H1 (cell line): ENCODE results near the gene PDE4D. TPM values are rescaled to one million over a fixed set of nuclear protein-coding genes. Genes with fewer than 3 reads are reported as not detected.

Experiments used
- CTCF ChIA-PET: fragments of 300-600 bp; sonication (Branson Sonifier 250); formaldehyde crosslinking; loops from one replicate; lab custom pipeline; 2021; ENCODE audit not compliant: partially characterized antibody; lab: Charles Lee
- POLR2A ChIA-PET: fragments of 300-600 bp; sonication (Branson Sonifier 250); formaldehyde crosslinking; loops from one replicate; lab custom pipeline; 2021; ENCODE audit warnings: inconsistent platforms; ENCODE audit not compliant: partially characterized antibody; lab: Charles Lee
- DNase-seq, 2 experiments: peaks; one replicate each; pipeline versions ENCODE4 v3.0.0 to v3.0.0-alpha.2; 2010 to 2022; ENCODE audit warnings: low spot score in 2 of 2, low read depth in 1 of 2, mixed read lengths in 1 of 2
- FAIRE-seq: peaks from 2 replicates; lab custom pipeline; 2011; peaks lifted over from hg19 to GRCh38; lab: Jason Lieb, UNC
- H2AFZ ChIP-seq: 2 replicates; pipeline ENCODE4 v1.8.1; 2012; ENCODE audit warnings: low read length, inconsistent platforms
- H2AK5ac ChIP-seq: 2 replicates; pipeline ENCODE4 v1.6.1; 2013; ENCODE audit warnings: low read depth, low read length
- H2BK120ac ChIP-seq: replicated peaks from 2 replicates; pipeline ENCODE3; 2013; ENCODE audit warnings: low read depth, low read length, inconsistent platforms
- H2BK12ac ChIP-seq: 2 replicates; pipeline ENCODE4 v1.6.1; 2013; ENCODE audit warnings: low read depth, low read length
- H2BK15ac ChIP-seq: 2 replicates; pipeline ENCODE4 v1.6.1; 2013; ENCODE audit warnings: low read length
- H2BK20ac ChIP-seq: 2 replicates; pipeline ENCODE4 v1.6.1; 2013; ENCODE audit warnings: low read length
- H2BK5ac ChIP-seq: 2 replicates; pipeline ENCODE4 v1.6.1; 2013; ENCODE audit warnings: low read depth, low read length
- H3K14ac ChIP-seq: 2 replicates; pipeline ENCODE4 v1.6.1; 2013; ENCODE audit warnings: inconsistent platforms; ENCODE audit not compliant: insufficient read length
- H3K18ac ChIP-seq: 2 replicates; pipeline ENCODE4 v1.6.1; 2013; ENCODE audit warnings: low read length; ENCODE audit errors: extremely low read depth
- H3K23ac ChIP-seq: 2 replicates; pipeline ENCODE4 v1.6.1; 2013; ENCODE audit warnings: inconsistent platforms; ENCODE audit not compliant: insufficient read length
- H3K23me2 ChIP-seq: 2 replicates; pipeline ENCODE4 v1.6.1; 2013; ENCODE audit warnings: low read depth, low read length
- H3K27ac ChIP-seq: 2 replicates; pipeline ENCODE4 v1.6.1; 2011; ENCODE audit warnings: low read depth, low read length, inconsistent platforms
- H3K27me3 ChIP-seq, 4 experiments: replicated peaks in 1 of 4; 1 replicate in 1 of 4; 2 replicates in 3 of 4; pipeline versions ENCODE4 v1.6.1 to v1.8.1; 2011 to 2013; ENCODE audit warnings: low read length in 3 of 4, mild to moderate bottlenecking in 3 of 4, inconsistent platforms in 2 of 4, mixed read lengths in 2 of 4, moderate library complexity in 1 of 4; ENCODE audit not compliant: control insufficient read depth in 3 of 4, insufficient read depth in 3 of 4; ENCODE audit errors: extremely low read depth in 1 of 4
- H3K36me3 ChIP-seq, 4 experiments: 2 replicates each; pipeline versions ENCODE4 v1.6.1 to v1.8.1; 2011 to 2013; ENCODE audit warnings: mild to moderate bottlenecking in 4 of 4, low read length in 3 of 4, moderate library complexity in 2 of 4, control low read depth in 1 of 4, inconsistent platforms in 1 of 4; ENCODE audit not compliant: insufficient read depth in 4 of 4, control insufficient read depth in 2 of 4
- H3K4ac ChIP-seq: replicated peaks from 2 replicates; pipeline ENCODE3; 2013; ENCODE audit warnings: low read length, low read depth, mixed read lengths, inconsistent platforms; ENCODE audit not compliant: insufficient read length
- H3K4me1 ChIP-seq, 4 experiments: replicated peaks in 1 of 4; 1 replicate in 1 of 4; 2 replicates in 3 of 4; pipeline versions ENCODE4 v1.6.1 to v1.8.1; 2011 to 2013; ENCODE audit warnings: low read length in 3 of 4, inconsistent platforms in 2 of 4, mixed read lengths in 1 of 4; ENCODE audit not compliant: insufficient read depth in 4 of 4, control insufficient read depth in 3 of 4
- H3K4me2 ChIP-seq, 2 experiments: 2 replicates each; pipeline versions ENCODE4 v1.6.1 to v1.8.1; 2011 to 2013; ENCODE audit warnings: low read depth in 2 of 2, low read length in 2 of 2, control low read depth in 1 of 2, inconsistent platforms in 1 of 2, mild to moderate bottlenecking in 1 of 2; ENCODE audit not compliant: insufficient read depth in 1 of 2
- H3K4me3 ChIP-seq, 4 experiments: fragments of 200-600, 300-600 bp in 1 of 4; sonication (generic), shearing (Covaris generic), sonication (Bioruptor Twin) in 1 of 4; 2 replicates each; pipeline versions ENCODE4 v1.5.1 to v1.8.1; 2011 to 2016; ENCODE audit warnings: low read length in 4 of 4, low read depth in 3 of 4, control low read depth in 2 of 4, inconsistent platforms in 2 of 4, mild to moderate bottlenecking in 2 of 4, mixed read lengths in 1 of 4, moderate library complexity in 1 of 4; ENCODE audit not compliant: insufficient read depth in 2 of 4; ENCODE audit errors: extremely low read depth in 1 of 4
- H3K56ac ChIP-seq: replicated peaks from 2 replicates; pipeline ENCODE3; 2013; ENCODE audit warnings: low read depth, mild to moderate bottlenecking, mixed read lengths, low read length, inconsistent platforms; ENCODE audit not compliant: insufficient read length
- H3K79me1 ChIP-seq: 2 replicates; pipeline ENCODE4 v1.6.1; 2013; ENCODE audit warnings: low read depth, low read length, control low read depth
- H3K79me2 ChIP-seq, 2 experiments: 2 replicates each; pipeline versions ENCODE4 v1.6.1 to v1.8.1; 2012 to 2013; ENCODE audit warnings: low read length in 2 of 2, mild to moderate bottlenecking in 2 of 2, inconsistent platforms in 1 of 2; ENCODE audit not compliant: insufficient read depth in 2 of 2, control insufficient read depth in 1 of 2
- H3K9ac ChIP-seq, 4 experiments: replicated peaks in 1 of 4; 1 replicate in 1 of 4; 2 replicates in 3 of 4; pipeline versions ENCODE4 v1.6.1 to v1.8.1; 2011 to 2013; ENCODE audit warnings: low read depth in 3 of 4, low read length in 3 of 4, control low read depth in 2 of 4, mild to moderate bottlenecking in 2 of 4, moderate library complexity in 2 of 4, inconsistent platforms in 1 of 4; ENCODE audit errors: extremely low read depth in 1 of 4
- H3K9me3 ChIP-seq, 2 experiments: 2 replicates each; pipeline versions ENCODE4 v1.6.1 to v1.8.1; 2012 to 2013; ENCODE audit warnings: mild to moderate bottlenecking in 2 of 2, moderate library complexity in 2 of 2, control low read depth in 1 of 2, inconsistent platforms in 1 of 2, low read depth in 1 of 2, low read length in 1 of 2, mixed read lengths in 1 of 2; ENCODE audit not compliant: insufficient read depth in 2 of 2
- H4K20me1 ChIP-seq, 2 experiments: replicated peaks in 1 of 2; 2 replicates each; pipeline versions ENCODE3 to v1.8.1; 2011 to 2013; ENCODE audit warnings: inconsistent platforms in 2 of 2, low read length in 2 of 2, mild to moderate bottlenecking in 1 of 2; ENCODE audit not compliant: insufficient read depth in 2 of 2, control insufficient read depth in 1 of 2
- H4K5ac ChIP-seq: 2 replicates; pipeline ENCODE4 v1.6.1; 2013; ENCODE audit warnings: low read length, low read depth, mixed read lengths, inconsistent platforms; ENCODE audit not compliant: insufficient read length
- H4K8ac ChIP-seq: 2 replicates; pipeline ENCODE4 v1.8.0; 2013; ENCODE audit warnings: mild to moderate bottlenecking, moderate library complexity, low read length, inconsistent platforms; ENCODE audit not compliant: insufficient read depth; ENCODE audit errors: extremely low read depth
- H4K91ac ChIP-seq: replicated peaks from 2 replicates; pipeline ENCODE3; 2013; ENCODE audit warnings: low read length, mixed read lengths, inconsistent platforms; ENCODE audit not compliant: insufficient read length
- BACH1 ChIP-seq: IDR thresholded peaks from 2 replicates; pipeline ENCODE4 v1.6.1; 2012; ENCODE audit warnings: low read length, improper control_type of control experiment
- E2F6 ChIP-seq: IDR thresholded peaks from 2 replicates; pipeline ENCODE4 v1.6.1; 2012; ENCODE audit warnings: inconsistent platforms
- FOSL1 ChIP-seq: IDR thresholded peaks from 2 replicates; pipeline ENCODE4 v1.6.1; 2011; ENCODE audit warnings: mild to moderate bottlenecking, low read depth, low read length, moderate library complexity; ENCODE audit not compliant: insufficient read depth
- KDM4A ChIP-seq: IDR thresholded peaks from one replicate; pipeline ENCODE4 v1.7.1; 2012; ENCODE audit warnings: low read depth, mild to moderate bottlenecking, moderate library complexity, low read length, inconsistent platforms; ENCODE audit not compliant: severe bottlenecking
- MAX ChIP-seq: IDR thresholded peaks from 2 replicates; pipeline ENCODE4 v1.6.1; 2012; ENCODE audit warnings: inconsistent platforms
- PHF8 ChIP-seq: fragments of 200-600 bp; sonication (generic); conservative IDR thresholded peaks from 2 replicates; pipeline ENCODE4 v1.7.1; 2012; ENCODE audit warnings: low read depth, mild to moderate bottlenecking, inconsistent platforms, low read length, moderate library complexity
- RNF2 ChIP-seq: fragments of 200-900, 300-1000 bp; sonication (generic); IDR thresholded peaks from 2 replicates; pipeline ENCODE4 v1.7.1; 2016; ENCODE audit warnings: borderline replicate concordance, low read depth, mild to moderate bottlenecking, antibody characterized with exemption, low read length; ENCODE audit not compliant: poor library complexity, severe bottlenecking; ENCODE audit errors: missing control alignments
- SP2 ChIP-seq: IDR thresholded peaks from 2 replicates; pipeline ENCODE4 v1.6.1; 2012; ENCODE audit warnings: mild to moderate bottlenecking, low read length, inconsistent platforms
- SP4 ChIP-seq: IDR thresholded peaks from 2 replicates; pipeline ENCODE4 v1.6.1; 2012; ENCODE audit warnings: low read length, inconsistent platforms
- TAF1 ChIP-seq: IDR thresholded peaks from 2 replicates; pipeline ENCODE4 v1.6.1; 2011; ENCODE audit warnings: mild to moderate bottlenecking, low read depth, low read length
- TAF7 ChIP-seq: optimal IDR thresholded peaks from 2 replicates; pipeline ENCODE3; 2011; ENCODE audit warnings: low read depth, mild to moderate bottlenecking, inconsistent platforms, low read length, moderate library complexity, borderline replicate concordance
- TBP ChIP-seq: IDR thresholded peaks from 2 replicates; pipeline ENCODE4 v1.6.1; 2011; ENCODE audit warnings: low read depth, low read length, improper control_type of control experiment
- ZNF274 ChIP-seq: IDR thresholded peaks from 2 replicates; pipeline ENCODE4 v1.7.0; 2012; ENCODE audit warnings: low read length, borderline replicate concordance; ENCODE audit errors: extremely low read depth
- WGBS, 2 experiments: shearing (Covaris generic) in 1 of 2; methylation state at CpG; one replicate each; pipeline versions ENCODE4 v1.1.6 to v1.1.7; 2013 to 2015; ENCODE audit warnings: low lambda C conversion rate in 2 of 2, mixed read lengths in 2 of 2, inconsistent platforms in 1 of 2, low coverage in 1 of 2, missing lambda C conversion rate in 1 of 2; ENCODE audit not compliant: insufficient replicate concordance in 2 of 2, insufficient coverage in 1 of 2, insufficient read length in 1 of 2; ENCODE audit errors: extremely low coverage in 1 of 2, missing lambda C conversion rate in 1 of 2; 5-methylcytosine and 5-hydroxymethylcytosine counted together
- polyA plus RNA-seq, 7 experiments: library from polyadenylated mRNA; depleted of rRNA in 3 of 7; stranded (reverse) in 5 of 7; unstranded in 2 of 7; fragments of >200 nt in 5 of 7; fragments of 200-250 nt in 2 of 7; gene quantifications; 1 replicate in 5 of 7; 2 replicates in 1 of 7; 4 replicates in 1 of 7; pipeline versions ENCODE4 v1.2.1 to v1.2.3, GENCODE V29; 2011 to 2013; ENCODE audit warnings: missing spikeins in 2 of 7, mixed read lengths in 2 of 7
- total RNA-seq: library from RNA; stranded (reverse); fragmentation: NEBNext Ultra II Directional; extraction: Animal tissue kit (Norgen Biotek cat#: 25700); gene quantifications from 2 replicates; pipeline ENCODE4 v1.2.1, GENCODE V29; 2021

PDE4D gene
- total and polyA plus RNA-seq, 2 of the 8 experiments (the other 6 are each of a cell fraction or from before 2014, with no cell fraction given): 2.3 to 3.7 TPM

GRCh38 chr5:59236448-59236847 is 657.1 kb downstream of the PDE4D start:
- Histone ChIP-seq H3K23ac (no peak overlapping the region), H2AK5ac (no peak overlapping the region), H3K36me3 (no peaks in the 10 kb centered on the region), H4K91ac (no peak overlapping the region), H2BK20ac (no peak overlapping the region), H3K4me3 (no peak overlapping the region), H3K4ac (no peak overlapping the region), H3K27ac (no peak overlapping the region), H4K8ac (no peak overlapping the region), H3K18ac (no peak overlapping the region), H2AFZ (no peak overlapping the region), H3K79me2 (no peaks in the 10 kb centered on the region), H3K56ac (no peak overlapping the region), H4K5ac (no peak overlapping the region), H3K9ac (no peak overlapping the region), H2BK12ac (no peak overlapping the region), H3K9me3 (no peaks in the 10 kb centered on the region), H2BK15ac (no peak overlapping the region), H3K27me3 (no peaks in the 10 kb centered on the region), H3K79me1 (no peaks in the 10 kb centered on the region), H3K23me2 (no peaks in the 10 kb centered on the region), H3K14ac (no peak overlapping the region), H4K20me1 (no peaks in the 10 kb centered on the region), H2BK5ac (no peak overlapping the region), H3K4me1 (peaks cover 0 to 3% (median 0%) of the 10 kb centered on the region in 4 experiments; a peak in 1 of 7 replicates), H2BK120ac (no peak overlapping the region), H3K4me2 (no peak overlapping the region)
- CTCF ChIA-PET: interaction anchor here (0.7 to 2.1 kb wide), 7 partner anchors 16 to 1898 kb away, joined by 3 to 8 read pairs (median 3); no protein-coding TSS in a partner anchor
- POLR2A ChIA-PET: no interaction called here
- FAIRE-seq (no peak), DNase-seq (no peak)
- 91 to 100% methylated on average over 1 to 7 of the region's 7 CpGs for WGBS, 2 experiments
- TF ChIP-seq TAF7 (no peak), RNF2 (no peak), KDM4A (no peak), TBP (no peak), ZNF274 (no peak), SP2 (no peak), BACH1 (no peak), TAF1 (no peak), SP4 (no peak), PHF8 (no peak), FOSL1 (no peak), E2F6 (no peak), MAX (no peak)
